Measurements from ENCODE around the gene APOL6. TPM values are rescaled to one million over a fixed set of nuclear protein-coding genes. Genes with fewer than 3 reads are reported as not detected.

APOL6 gene
- total and polyA plus RNA-seq, 2 donors from 2014 or later = 5.5 to 30.2 TPM

DNA sequence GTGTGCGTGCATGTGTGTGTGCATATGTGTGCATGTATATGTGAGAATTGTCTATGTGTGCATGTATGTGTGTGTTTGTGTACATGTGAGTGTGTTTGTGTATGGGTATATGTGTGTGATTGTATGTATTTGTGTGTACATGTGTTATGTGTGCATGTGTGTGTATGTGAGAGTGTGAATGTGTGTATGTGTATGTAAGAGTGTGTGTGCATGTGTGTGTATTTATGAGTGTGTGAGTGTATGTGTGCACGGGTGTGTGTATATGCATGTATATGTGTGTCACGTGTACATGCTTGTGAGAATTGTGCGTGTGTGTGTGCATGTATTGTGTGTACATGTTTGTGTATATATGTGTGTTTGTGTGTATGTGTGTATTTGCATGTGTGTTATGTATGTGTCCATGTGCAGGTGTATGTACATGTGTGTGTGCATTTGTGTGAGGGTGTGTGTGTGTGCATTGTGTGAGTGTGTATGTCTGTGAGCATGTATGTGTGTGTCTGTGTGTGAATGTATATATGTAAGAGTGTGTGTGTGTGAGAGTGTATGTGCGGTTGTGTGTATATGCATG is 47.1 kb upstream of the APOL6 start:
- intact Hi-C loops (cut with DNase I) = no loop called here
- no peak overlapping the region for H3K4me3 ChIP-seq (ENCODE audit: low read length in 3 of 3)
- TF ChIP-seq CTCF (IDR thresholded peaks at IDR 0.05; ENCODE audit: borderline replicate concordance, extremely low read depth, insufficient read depth) = no peak
- no peaks in the 10 kb centered on the region for H3K27me3 ChIP-seq (ENCODE audit: control insufficient read depth, insufficient read depth, low read length)
- no peak for DNase-seq
- H3K9ac ChIP-seq (ENCODE audit: low read length in 3 of 3) = no peak overlapping the region
- no peak for FAIRE-seq
- H3K9me3 ChIP-seq (ENCODE audit: control insufficient read depth in 2 of 3, insufficient read depth in 1 of 3, low read length in 3 of 3) = no peaks in the 10 kb centered on the region
- no peaks in the 10 kb centered on the region for H3K36me3 ChIP-seq (ENCODE audit: control insufficient read depth in 2 of 3, insufficient read depth in 3 of 3, low read length in 3 of 3)
- no peaks in the 10 kb centered on the region for H3K4me1 ChIP-seq (ENCODE audit: control insufficient read depth in 2 of 3, insufficient read depth in 2 of 3, low read depth in 1 of 3, low read length in 3 of 3)
- no peak overlapping the region for H3K27ac ChIP-seq (ENCODE audit: low read depth in 2 of 2, low read length in 2 of 2)

- H3K9ac ChIP-seq (ENCODE audit: low read length in 3 of 3) = no peak overlapping the region
- H3K9me3 ChIP-seq (ENCODE audit: control insufficient read depth in 2 of 3, insufficient read depth in 1 of 3, low read length in 3 of 3) = no peaks in the 10 kb centered on the region
Observed at GRCh38 chr22:35601743-35602615, 46.3 kb upstream of the APOL6 start.

DNA sequence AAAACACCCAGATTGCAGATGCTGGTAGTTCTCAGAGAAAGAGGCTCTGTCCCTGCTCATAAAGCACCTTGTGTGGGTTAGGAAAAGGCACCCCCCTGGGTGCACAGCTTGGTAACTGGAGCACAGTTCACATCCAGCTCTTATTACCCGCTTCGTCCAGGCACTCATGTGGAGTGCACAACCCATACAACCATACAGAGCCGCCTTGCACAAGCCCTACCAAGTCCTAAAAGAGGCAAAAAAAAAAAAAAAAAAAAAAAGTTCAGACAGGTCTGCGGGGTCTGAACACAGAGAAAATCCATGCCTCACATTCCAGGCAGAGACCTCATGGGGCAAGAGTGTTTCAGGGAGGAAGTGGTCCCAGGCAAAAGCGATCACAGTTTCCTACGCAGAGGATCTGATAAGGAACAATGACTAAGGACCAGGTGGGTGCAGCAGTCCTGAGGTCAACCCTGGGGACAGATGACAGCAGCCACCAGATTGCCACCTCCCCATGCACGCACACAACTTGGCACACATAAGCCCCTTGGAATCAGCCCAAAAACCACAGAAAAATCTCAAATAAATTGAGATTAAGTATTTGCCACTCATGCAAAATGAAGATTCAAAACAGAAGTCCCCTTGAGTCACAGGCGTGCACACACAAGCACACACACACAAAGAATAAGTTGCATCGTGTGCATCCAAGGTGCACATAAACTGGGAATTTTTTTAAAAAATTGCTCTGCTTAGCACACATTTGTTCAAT is 43.5 kb upstream of the APOL6 start:
- Histone ChIP-seq H3K4me1 (ENCODE audit: control insufficient read depth in 2 of 3, insufficient read depth in 2 of 3, low read depth in 1 of 3, low read length in 3 of 3) (no peaks in the 10 kb centered on the region), H3K36me3 (ENCODE audit: control insufficient read depth in 2 of 3, insufficient read depth in 3 of 3, low read length in 3 of 3) (no peaks in the 10 kb centered on the region), H3K4me3 (ENCODE audit: low read length in 3 of 3) (no peak overlapping the region), H3K27ac (ENCODE audit: low read depth in 2 of 2, low read length in 2 of 2) (no peak overlapping the region), H3K9ac (ENCODE audit: low read length in 3 of 3) (no peak overlapping the region), H3K27me3 (ENCODE audit: control insufficient read depth, insufficient read depth, low read length) (no peaks in the 10 kb centered on the region), H3K9me3 (ENCODE audit: control insufficient read depth in 2 of 3, insufficient read depth in 1 of 3, low read length in 3 of 3) (no peaks in the 10 kb centered on the region)
- FAIRE-seq (no peak), DNase-seq (peak in 1 of 5 donors; percentile 15)
- intact Hi-C loops (cut with DNase I) = no loop called here
- TF ChIP-seq CTCF (IDR thresholded peaks at IDR 0.05; ENCODE audit: borderline replicate concordance, extremely low read depth, insufficient read depth) = no peak

More at GRCh38 chr22:35601743-35602615, 46.3 kb upstream of the APOL6 start:
- Histone ChIP-seq H3K36me3 (ENCODE audit: control insufficient read depth in 2 of 3, insufficient read depth in 3 of 3, low read length in 3 of 3) (no peaks in the 10 kb centered on the region), H3K4me3 (ENCODE audit: low read length in 3 of 3) (no peak overlapping the region), H3K27ac (ENCODE audit: low read depth in 2 of 2, low read length in 2 of 2) (no peak overlapping the region), H3K27me3 (ENCODE audit: control insufficient read depth, insufficient read depth, low read length) (no peaks in the 10 kb centered on the region), H3K4me1 (ENCODE audit: control insufficient read depth in 2 of 3, insufficient read depth in 2 of 3, low read depth in 1 of 3, low read length in 3 of 3) (no peaks in the 10 kb centered on the region)
- DNase-seq (peak in 1 of 5 donors; percentile 27), FAIRE-seq (no peak)
- TF ChIP-seq CTCF (IDR thresholded peaks at IDR 0.05; ENCODE audit: borderline replicate concordance, extremely low read depth, insufficient read depth) = no peak
- intact Hi-C loops (cut with DNase I) = no loop called here

Measured in kidney (tissue), 14 donors.